Body of pancreas (tissue), 4 donors: Measurements from ENCODE around the gene TMEM217. TPM values are rescaled to one million over a fixed set of nuclear protein-coding genes. Genes with fewer than 3 reads are reported as not detected.

ENCODE experiments used
- ATAC-seq: fragments of 150-250 bp; one replicate; pipeline ENCODE4 v1.9.1; 2016
- DNase-seq, 4 donors: peaks; one replicate each; pipeline ENCODE4 v3.0.0-alpha.2; 2019
- H3K27ac ChIP-seq, 4 donors: fragments of 200-600 bp; sonication (generic); 1 replicate in 3 of 4; 2 replicates in 1 of 4; pipeline versions ENCODE4 v1.5.1 to v1.6.1; 2016 to 2019; ENCODE audit warnings: mild to moderate bottlenecking in 1 of 4, mixed read lengths in 1 of 4, moderate library complexity in 1 of 4
- H3K27me3 ChIP-seq, 2 donors: fragments of 200-600 bp; sonication (generic); one replicate each; pipeline ENCODE4 v1.6.0; 2016; ENCODE audit warnings: mild to moderate bottlenecking in 1 of 2
- H3K36me3 ChIP-seq, 2 donors: fragments of 200-600 bp; sonication (generic); replicated peaks in 1 of 2; 2 replicates each; pipeline ENCODE4 v1.5.1; 2016; ENCODE audit warnings: low read depth in 2 of 2; ENCODE audit not compliant: insufficient read depth in 1 of 2
- H3K4me1 ChIP-seq: fragments of 200-600 bp; sonication (generic); one replicate; pipeline ENCODE4 v1.6.0; 2016
- H3K4me3 ChIP-seq, 2 donors: fragments of 200-600 bp; sonication (generic); 1 replicate in 1 of 2; 2 replicates in 1 of 2; pipeline ENCODE4 v1.5.1; 2016 to 2019
- H3K9me3 ChIP-seq, 3 donors: fragments of 200-600 bp; sonication (generic); 1 replicate in 2 of 3; 2 replicates in 1 of 3; pipeline ENCODE4 v1.5.1; 2016
- CTCF ChIP-seq, 7 experiments: fragments of 450-650 bp in 4 of 7; fragments of 200-600 bp in 3 of 7; sonication (generic) in 3 of 7; IDR thresholded peaks; one replicate each; pipeline ENCODE4 v1.5.1; 2016 to 2019; ENCODE audit warnings: antibody characterized with exemption in 7 of 7
- POLR2A ChIP-seq, 3 donors: fragments of 450-650 bp; IDR thresholded peaks; one replicate each; pipeline ENCODE4 v1.6.1; 2016; ENCODE audit warnings: antibody characterized with exemption in 3 of 3, mild to moderate bottlenecking in 2 of 3
- whole genome bisulfite sequencing, 2 donors: methylation state at CpG; one replicate each; pipeline ENCODE4 v1.1.5; 2017; 5-methylcytosine and 5-hydroxymethylcytosine counted together
- intact Hi-C: fragments of 100-400 bp; cut with DNase I; formaldehyde crosslinking; loops from one replicate; pipeline ENCODE4 v1.15.1; 2023
- total RNA-seq, 2 donors: library from RNA; depleted of rRNA; stranded (reverse); fragments of >200 nt; gene quantifications; one replicate each; pipeline ENCODE4 v1.1.0, GENCODE V29; 2016

TMEM217 gene
- total RNA-seq, 2 donors from 2014 or later, result not detected

GRCh38 chr6:37293426-37293825 is 35.5 kb upstream of the TMEM217 start:
- intact Hi-C loops, result no loop called here
- TF ChIP-seq POLR2A (IDR thresholded peaks at IDR 0.05), result no peak
- TF ChIP-seq CTCF (IDR thresholded peaks at IDR 0.05), result no peak
- Histone ChIP-seq H3K27me3 (no peaks in the 10 kb centered on the region), H3K27ac (no peak overlapping the region), H3K9me3 (no peaks in the 10 kb centered on the region), H3K36me3 (peaks cover 0 to 6% of the 10 kb centered on the region in 2 donors), H3K4me1 (no peaks in the 10 kb centered on the region), H3K4me3 (no peak overlapping the region)
- ATAC-seq (no peak), DNase-seq (no peak)

- peaks cover under 1% of the 10 kb centered on the region for H3K4me1 ChIP-seq
- ATAC-seq, result no peak
- intact Hi-C loops, result no loop called here
- no peaks in the 10 kb centered on the region for H3K9me3 ChIP-seq
- DNase-seq, result no peak
- 90 to 92% methylated on average over 3 of the region's 3 CpGs for WGBS, 2 donors
- H3K4me3 ChIP-seq, result no peak overlapping the region
- H3K27ac ChIP-seq, result no peak overlapping the region
- H3K36me3 ChIP-seq, result peaks cover 0 to 8% of the 10 kb centered on the region in 2 donors
- H3K27me3 ChIP-seq, result no peaks in the 10 kb centered on the region
- TF ChIP-seq CTCF (IDR thresholded peaks at IDR 0.05), result no peak
- no peak for TF ChIP-seq POLR2A (IDR thresholded peaks at IDR 0.05)
Measured at GRCh38 chr6:37289931-37290330, 32.0 kb upstream of the TMEM217 start.

GRCh38 chr6:37288247-37288646 is 30.3 kb upstream of the TMEM217 start:
- ATAC-seq (no peak), DNase-seq (no peak)
- WGBS, 2 donors, result 86 to 93% methylated on average over 2 of the region's 2 CpGs
- Histone ChIP-seq H3K4me1 (peaks cover 17% of the 10 kb centered on the region), H3K27me3 (no peaks in the 10 kb centered on the region), H3K4me3 (no peak overlapping the region), H3K36me3 (peaks cover 0 to 10% of the 10 kb centered on the region in 2 donors), H3K9me3 (no peaks in the 10 kb centered on the region), H3K27ac (no peak overlapping the region)
- intact Hi-C loops, result no loop called here
- TF ChIP-seq CTCF (IDR thresholded peaks at IDR 0.05), result no peak
- no peak for TF ChIP-seq POLR2A (IDR thresholded peaks at IDR 0.05)

- no peak overlapping the region for H3K27ac ChIP-seq
- intact Hi-C loops, result no loop called here
- peaks cover 0 to 13% of the 10 kb centered on the region in 2 donors for H3K36me3 ChIP-seq
- 92 to 93% methylated on average over 2 of the region's 2 CpGs for WGBS, 2 donors
- TF ChIP-seq CTCF (IDR thresholded peaks at IDR 0.05), result no peak
- no peak for TF ChIP-seq POLR2A (IDR thresholded peaks at IDR 0.05)
- DNase-seq, result no peak
- no peaks in the 10 kb centered on the region for H3K27me3 ChIP-seq
- peaks cover 18% of the 10 kb centered on the region for H3K4me1 ChIP-seq
- no peaks in the 10 kb centered on the region for H3K9me3 ChIP-seq
- H3K4me3 ChIP-seq, result no peak overlapping the region
- no peak for ATAC-seq
Measured at GRCh38 chr6:37287519-37288157, 29.7 kb upstream of the TMEM217 start.

- Histone ChIP-seq H3K9me3 (no peaks in the 10 kb centered on the region), H3K27ac (no peak overlapping the region), H3K36me3 (peaks cover 0 to 10% of the 10 kb centered on the region in 2 donors), H3K4me1 (peaks cover 18% of the 10 kb centered on the region), H3K4me3 (no peak overlapping the region), H3K27me3 (no peaks in the 10 kb centered on the region)
- DNase-seq (no peak), ATAC-seq (no peak)
- 93 to 98% methylated on average over 4 of the region's 4 CpGs for WGBS, 2 donors
- intact Hi-C loops, result no loop called here
- TF ChIP-seq POLR2A (IDR thresholded peaks at IDR 0.05) (no peak), CTCF (IDR thresholded peaks at IDR 0.05) (no peak)
Measured at GRCh38 chr6:37285861-37286311, 27.9 kb upstream of the TMEM217 start.
